ENCODE data around the gene GTF2I. TPM values are rescaled to one million over a fixed set of nuclear protein-coding genes. Genes with fewer than 3 reads are reported as not detected.
"Not testable (repeated sequence)": the region's sequence is repeated elsewhere in the genome, so short reads cannot be mapped to it uniquely, and the experiment has no call there.

Gene GTF2I
- polyA plus RNA-seq, 2 of the 4 experiments (the other 2 are of a cell fraction) = 107 to 144 TPM

DNA sequence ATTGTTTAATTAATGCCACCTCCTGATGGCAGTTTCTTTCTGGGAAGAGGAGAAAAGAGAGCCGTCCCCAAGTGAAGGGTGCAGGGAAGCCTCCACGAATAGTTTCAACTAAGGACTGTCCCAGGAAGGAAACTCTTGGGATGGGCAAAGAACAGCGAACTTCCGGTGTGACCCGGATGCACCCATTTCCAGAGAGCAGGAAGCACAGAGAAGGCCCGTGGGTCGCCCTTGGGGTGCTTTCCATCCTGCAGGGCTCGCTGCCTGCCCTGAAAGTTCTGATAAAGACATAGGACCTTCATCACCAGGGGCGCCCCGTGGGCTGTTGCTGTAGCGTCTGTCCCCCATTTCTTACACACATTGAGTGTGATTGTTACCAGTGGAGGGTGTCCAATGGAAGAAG is 27.0 kb downstream of the GTF2I start:
- 88% methylated on average over 11 of the region's 11 CpGs for WGBS (ENCODE audit: missing lambda C conversion rate)
- DNase-seq (ENCODE audit: low read depth in 1 of 2, low spot score in 1 of 2) (no peak), FAIRE-seq (no peak), ATAC-seq (no peak)
- Histone ChIP-seq H3K9me3 (no peaks in the 10 kb centered on the region), H3K4me3 (no peak overlapping the region), H3K4me1 (peaks cover 13% of the 10 kb centered on the region), H3K27ac (no peak overlapping the region), H3K4me2 (no peak overlapping the region)
- ChIA-PET POLR2A (no interaction called here), CTCF (no interaction called here)
- TF ChIP-seq SMC3 (IDR thresholded peaks at IDR 0.05) (no peak), EP300 (IDR thresholded peaks at IDR 0.05) (no peak), ZFP36 (IDR thresholded peaks at IDR 0.05; ENCODE audit: borderline replicate concordance, partially characterized antibody) (no peak), FOSB (CRISPR knock-in tag; IDR thresholded peaks at IDR 0.05) (no peak), ZC3H11A (IDR thresholded peaks at IDR 0.05) (no peak), MAZ (IDR thresholded peaks at IDR 0.05; ENCODE audit: borderline replicate concordance, low read depth, low read length) (no peak), FOXS1 (CRISPR knock-in tag; IDR thresholded peaks at IDR 0.05) (no peak), MAFK (IDR thresholded peaks at IDR 0.05; ENCODE audit: partially characterized antibody) (no peak), ZNF302 (CRISPR knock-in tag; IDR thresholded peaks at IDR 0.05) (no peak), SREBF2 (IDR thresholded peaks at IDR 0.05) (no peak), TFCP2L1 (CRISPR knock-in tag; IDR thresholded peaks at IDR 0.05) (no peak)

DNA sequence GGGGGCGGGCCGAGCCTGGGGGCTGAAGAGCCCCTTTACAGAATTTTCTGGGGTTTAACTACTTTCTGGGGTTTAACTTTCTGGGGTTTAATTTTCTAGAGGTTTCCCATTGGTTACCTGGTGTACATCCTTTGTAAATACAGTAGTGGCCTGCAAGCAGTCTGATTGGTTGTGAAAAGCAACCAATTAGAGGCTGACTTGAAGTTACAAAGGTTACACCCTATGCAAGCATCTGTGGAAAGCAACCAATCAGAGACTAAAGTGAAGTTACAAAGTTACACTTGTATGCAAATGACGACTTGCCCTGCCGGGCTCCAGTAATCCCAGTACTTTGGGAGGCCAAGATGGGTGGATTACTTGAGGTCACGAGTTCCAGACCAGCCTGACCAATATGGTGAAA is 27.4 kb downstream of the GTF2I start:
- Histone ChIP-seq H3K4me1 (peaks cover 13% of the 10 kb centered on the region), H3K4me3 (no peak overlapping the region), H3K4me2 (no peak overlapping the region), H3K27ac (no peak overlapping the region), H3K9me3 (no peaks in the 10 kb centered on the region)
- WGBS (ENCODE audit: missing lambda C conversion rate) = 90% methylated on average over 5 of the region's 5 CpGs
- FAIRE-seq = no peak
- peak in 1 of 2 experiments; percentile 24 for DNase-seq (ENCODE audit: low read depth in 1 of 2, low spot score in 1 of 2)
- 0 out of 6 replicates have a peak, but pooled peaks of 1 of the 2 experiments have one; percentile 31 for ATAC-seq
- ChIA-PET CTCF (interaction anchor here (1.3 kb wide), 1 partner anchor 28 kb away, joined by 6 read pairs; the partner anchor contains the start of gene GTF2I), POLR2A (no interaction called here)
- TF ChIP-seq TP53 (CRISPR knock-in tag; IDR thresholded peaks at IDR 0.05) (no peak), KDM5A (IDR thresholded peaks at IDR 0.05) (no peak), JUNB (IDR thresholded peaks at IDR 0.05) (no peak), CBX2 (IDR thresholded peaks at IDR 0.05; ENCODE audit: borderline replicate concordance, low read depth) (no peak), CEBPB (IDR thresholded peaks at IDR 0.05) (no peak), POLR2AphosphoS2 (conservative IDR thresholded peaks at IDR 0.05; ENCODE audit: low read length) (no peak)
- TF ChIP-seq, protein P1, sequence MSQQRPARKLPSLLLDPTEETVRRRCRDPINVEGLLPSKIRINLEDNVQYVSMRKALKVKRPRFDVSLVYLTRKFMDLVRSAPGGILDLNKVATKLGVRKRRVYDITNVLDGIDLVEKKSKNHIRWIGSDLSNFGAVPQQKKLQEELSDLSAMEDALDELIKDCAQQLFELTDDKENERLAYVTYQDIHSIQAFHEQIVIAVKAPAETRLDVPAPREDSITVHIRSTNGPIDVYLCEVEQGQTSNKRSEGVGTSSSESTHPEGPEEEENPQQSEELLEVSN (IDR thresholded peaks at IDR 0.05; ENCODE audit: borderline replicate concordance, low read depth) = no peak
- TF ChIP-seq, protein P2, sequence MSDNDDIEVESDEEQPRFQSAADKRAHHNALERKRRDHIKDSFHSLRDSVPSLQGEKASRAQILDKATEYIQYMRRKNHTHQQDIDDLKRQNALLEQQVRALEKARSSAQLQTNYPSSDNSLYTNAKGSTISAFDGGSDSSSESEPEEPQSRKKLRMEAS (IDR thresholded peaks at IDR 0.05) = no peak

DNA sequence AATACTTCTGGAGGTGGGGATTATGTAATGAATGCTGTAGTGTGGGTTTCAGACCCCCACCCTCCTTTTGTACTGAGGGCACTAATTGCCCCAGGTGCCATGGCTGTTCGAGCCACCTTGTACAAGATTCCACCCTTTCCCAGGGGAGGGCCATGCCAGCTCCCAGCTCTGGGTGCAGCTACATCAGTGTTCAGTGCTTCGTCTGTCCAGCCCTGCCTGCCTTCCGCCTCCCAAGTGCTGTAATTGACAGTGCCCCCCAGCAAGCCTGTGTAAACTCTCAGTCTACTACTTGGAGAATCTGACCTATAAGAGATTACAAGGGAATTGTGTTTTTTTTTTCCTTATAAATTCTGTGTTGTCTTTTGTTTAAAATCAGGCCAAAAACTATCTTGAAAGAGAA is 33.0 kb downstream of the GTF2I start:
- Histone ChIP-seq H3K4me1 (peaks cover 16% of the 10 kb centered on the region), H3K27ac (no peak overlapping the region), H3K4me3 (no peak overlapping the region), H3K4me2 (no peak overlapping the region), H3K9me3 (0 out of 3 replicates have a peak, but pooled peaks cover 3% of the 10 kb centered on the region)
- no peak for DNase-seq (ENCODE audit: low read depth in 1 of 2, low spot score in 1 of 2)
- FAIRE-seq = no peak
- 86% methylated on average over 3 of the region's 3 CpGs for whole genome bisulfite sequencing (ENCODE audit: missing lambda C conversion rate)
- ATAC-seq = no peak
- ChIA-PET POLR2A (no interaction called here), CTCF (no interaction called here)
- TF ChIP-seq, protein P3, sequence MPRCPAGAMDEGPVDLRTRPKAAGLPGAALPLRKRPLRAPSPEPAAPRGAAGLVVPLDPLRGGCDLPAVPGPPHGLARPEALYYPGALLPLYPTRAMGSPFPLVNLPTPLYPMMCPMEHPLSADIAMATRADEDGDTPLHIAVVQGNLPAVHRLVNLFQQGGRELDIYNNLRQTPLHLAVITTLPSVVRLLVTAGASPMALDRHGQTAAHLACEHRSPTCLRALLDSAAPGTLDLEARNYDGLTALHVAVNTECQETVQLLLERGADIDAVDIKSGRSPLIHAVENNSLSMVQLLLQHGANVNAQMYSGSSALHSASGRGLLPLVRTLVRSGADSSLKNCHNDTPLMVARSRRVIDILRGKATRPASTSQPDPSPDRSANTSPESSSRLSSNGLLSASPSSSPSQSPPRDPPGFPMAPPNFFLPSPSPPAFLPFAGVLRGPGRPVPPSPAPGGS (IDR thresholded peaks at IDR 0.05) = no peak
- no peak for TF ChIP-seq POLR2AphosphoS2 (conservative IDR thresholded peaks at IDR 0.05; ENCODE audit: low read length)
- TF ChIP-seq CHD2 (IDR thresholded peaks at IDR 0.05; ENCODE audit: low read length, partially characterized antibody) = no peak
- TF ChIP-seq PHF8 (IDR thresholded peaks at IDR 0.05; ENCODE audit: borderline replicate concordance, low read depth) = no peak
- TF ChIP-seq NPAS2 (CRISPR knock-in tag; IDR thresholded peaks at IDR 0.05; ENCODE audit: borderline replicate concordance) = no peak
- TF ChIP-seq, protein P4, sequence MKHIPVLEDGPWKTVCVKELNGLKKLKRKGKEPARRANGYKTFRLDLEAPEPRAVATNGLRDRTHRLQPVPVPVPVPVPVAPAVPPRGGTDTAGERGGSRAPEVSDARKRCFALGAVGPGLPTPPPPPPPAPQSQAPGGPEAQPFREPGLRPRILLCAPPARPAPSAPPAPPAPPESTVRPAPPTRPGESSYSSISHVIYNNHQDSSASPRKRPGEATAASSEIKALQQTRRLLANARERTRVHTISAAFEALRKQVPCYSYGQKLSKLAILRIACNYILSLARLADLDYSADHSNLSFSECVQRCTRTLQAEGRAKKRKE (CRISPR knock-in tag; IDR thresholded peaks at IDR 0.05; ENCODE audit: low read depth) = no peak
- TF ChIP-seq MAFK (IDR thresholded peaks at IDR 0.05; ENCODE audit: partially characterized antibody) = no peak

DNA sequence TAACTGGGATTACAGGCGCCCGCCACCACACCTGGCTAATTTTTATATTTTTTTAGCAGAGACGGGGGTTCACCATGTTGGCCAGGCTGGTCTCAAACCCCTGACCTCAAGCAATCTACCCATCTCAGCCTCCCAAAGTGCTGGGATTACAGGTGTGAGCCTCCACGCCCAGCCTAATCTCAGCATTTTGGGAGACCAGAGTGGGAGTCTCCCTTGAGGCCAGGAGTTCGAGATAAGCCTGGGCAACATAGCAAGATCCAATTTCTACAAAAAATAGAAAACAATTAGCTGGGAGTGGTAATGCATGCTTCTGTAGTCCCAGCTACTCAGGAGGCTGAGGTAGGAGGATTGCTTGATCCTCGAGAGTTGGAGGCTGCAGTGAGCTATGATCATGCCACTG is 46.9 kb downstream of the GTF2I start:
- DNase-seq (ENCODE audit: low read depth in 1 of 2, low spot score in 1 of 2); H3K9me3 ChIP-seq; FAIRE-seq; H3K4me1 ChIP-seq; H3K27ac ChIP-seq; POLR2A ChIA-PET; ATAC-seq; H3K4me3 ChIP-seq; H3K4me2 ChIP-seq: not testable (repeated sequence)
- CTCF ChIA-PET = interaction anchor here (0.6 kb wide), 3 partner anchors 120 to 304 kb away, joined by 3 to 4 read pairs (median 3); no protein-coding TSS in a partner anchor
- 95% methylated on average over 6 of the region's 6 CpGs for WGBS (ENCODE audit: missing lambda C conversion rate)

Data from A549 (cell line).